ENCODE data around the gene CXCL12.

The CXCL12 gene

DNA sequence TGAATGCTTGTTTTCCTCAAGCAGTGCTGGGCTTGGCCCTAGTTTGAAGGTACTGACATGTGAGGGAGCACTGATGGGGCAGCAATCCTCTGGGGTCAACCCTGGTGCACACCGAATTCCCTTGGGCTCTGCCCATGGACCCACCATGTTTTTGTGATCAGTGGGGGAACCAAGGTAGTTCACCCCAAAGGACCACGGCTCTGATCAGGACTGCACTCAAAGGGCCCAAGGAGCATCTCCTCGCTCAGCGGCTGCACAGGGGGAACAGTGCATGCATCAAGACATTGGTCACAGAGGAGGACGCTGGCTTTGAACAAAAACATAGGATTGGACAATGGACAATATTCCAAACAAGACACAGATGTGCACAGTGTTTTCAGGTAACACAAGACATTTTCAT is 12.7 kb downstream of the CXCL12 start:
- H3K4me3 ChIP-seq (ENCODE audit: low read depth, low read length) = no peak overlapping the region
- no peak for DNase-seq (ENCODE audit: low read depth)
- TF ChIP-seq, protein P1, sequence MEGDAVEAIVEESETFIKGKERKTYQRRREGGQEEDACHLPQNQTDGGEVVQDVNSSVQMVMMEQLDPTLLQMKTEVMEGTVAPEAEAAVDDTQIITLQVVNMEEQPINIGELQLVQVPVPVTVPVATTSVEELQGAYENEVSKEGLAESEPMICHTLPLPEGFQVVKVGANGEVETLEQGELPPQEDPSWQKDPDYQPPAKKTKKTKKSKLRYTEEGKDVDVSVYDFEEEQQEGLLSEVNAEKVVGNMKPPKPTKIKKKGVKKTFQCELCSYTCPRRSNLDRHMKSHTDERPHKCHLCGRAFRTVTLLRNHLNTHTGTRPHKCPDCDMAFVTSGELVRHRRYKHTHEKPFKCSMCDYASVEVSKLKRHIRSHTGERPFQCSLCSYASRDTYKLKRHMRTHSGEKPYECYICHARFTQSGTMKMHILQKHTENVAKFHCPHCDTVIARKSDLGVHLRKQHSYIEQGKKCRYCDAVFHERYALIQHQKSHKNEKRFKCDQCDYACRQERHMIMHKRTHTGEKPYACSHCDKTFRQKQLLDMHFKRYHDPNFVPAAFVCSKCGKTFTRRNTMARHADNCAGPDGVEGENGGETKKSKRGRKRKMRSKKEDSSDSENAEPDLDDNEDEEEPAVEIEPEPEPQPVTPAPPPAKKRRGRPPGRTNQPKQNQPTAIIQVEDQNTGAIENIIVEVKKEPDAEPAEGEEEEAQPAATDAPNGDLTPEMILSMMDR (IDR thresholded peaks at IDR 0.05; ENCODE audit: low read depth, low read length, missing control alignments) = no peak

DNA sequence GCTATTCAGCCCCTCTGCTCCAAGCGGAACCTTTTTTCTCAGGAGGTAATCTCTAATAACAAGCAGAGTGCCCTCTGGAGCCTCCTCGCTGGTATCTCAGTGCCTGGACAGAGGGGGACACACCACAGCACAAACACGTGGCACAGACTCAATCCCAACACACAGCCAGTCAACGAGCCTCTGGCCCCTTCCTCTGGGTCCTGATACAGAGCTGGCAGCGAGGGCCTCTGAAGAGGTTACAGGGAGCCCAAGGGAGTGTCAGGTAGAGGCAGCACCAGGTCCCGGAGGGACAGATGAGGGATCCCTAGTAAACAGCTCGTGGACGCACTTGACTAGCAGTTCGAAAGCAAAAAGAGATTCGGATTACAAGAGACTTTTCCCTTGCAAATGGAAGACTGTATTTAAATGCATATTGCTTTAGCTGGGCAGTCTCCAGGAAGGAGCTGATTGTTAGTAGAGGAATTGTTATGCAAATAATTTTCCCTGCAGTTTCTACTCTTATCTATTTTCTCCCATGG is 14.1 kb downstream of the CXCL12 start:
- H3K4me3 ChIP-seq (ENCODE audit: low read depth, low read length) = no peak overlapping the region
- TF ChIP-seq, protein P1 (IDR thresholded peaks at IDR 0.05; ENCODE audit: low read depth, low read length, missing control alignments) = no peak
- no peak for DNase-seq (ENCODE audit: low read depth)

DNA sequence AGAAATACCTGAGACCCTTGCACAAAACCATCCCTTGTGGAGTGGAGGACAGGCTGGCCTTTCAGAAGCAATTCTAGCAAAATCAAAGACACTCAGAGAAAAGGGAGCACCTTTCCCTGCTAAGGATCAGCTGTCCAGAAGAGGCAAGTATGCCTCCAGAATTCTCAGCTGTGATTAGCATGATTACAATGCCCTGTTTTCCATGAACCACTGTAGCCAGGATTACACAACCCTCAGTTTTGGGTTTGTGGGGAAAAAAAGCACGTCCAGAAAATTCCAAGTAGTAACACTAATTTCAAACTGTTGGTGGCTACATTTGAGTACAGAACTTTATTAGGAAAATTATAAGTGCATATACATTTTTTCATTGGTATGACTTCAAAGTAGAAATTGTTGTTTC is 15.0 kb downstream of the CXCL12 start:
- TF ChIP-seq, protein P1 (IDR thresholded peaks at IDR 0.05; ENCODE audit: low read depth, low read length, missing control alignments) = no peak
- H3K4me3 ChIP-seq (ENCODE audit: low read depth, low read length) = no peak overlapping the region
- DNase-seq (ENCODE audit: low read depth) = no peak

DNA sequence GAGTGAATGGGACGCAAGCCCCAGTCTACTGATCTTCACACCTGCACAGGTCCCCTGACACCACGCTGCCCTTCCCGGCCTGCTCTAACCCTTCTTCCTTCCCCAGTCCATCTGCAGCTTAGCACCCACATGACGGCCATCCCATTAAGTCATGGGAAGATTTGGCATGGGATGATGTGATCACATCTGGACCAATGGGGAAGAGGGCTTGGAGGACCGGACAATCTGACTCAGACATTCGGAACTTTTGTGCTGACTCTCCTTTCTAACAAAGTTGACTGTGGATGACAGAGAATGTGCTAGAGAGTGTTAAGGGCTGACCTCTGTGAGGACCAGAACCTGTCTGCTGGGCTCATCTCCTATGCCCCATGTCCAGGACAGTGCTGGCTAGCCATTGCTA is 15.6 kb downstream of the CXCL12 start:
- DNase-seq (ENCODE audit: low read depth) = no peak

DNA sequence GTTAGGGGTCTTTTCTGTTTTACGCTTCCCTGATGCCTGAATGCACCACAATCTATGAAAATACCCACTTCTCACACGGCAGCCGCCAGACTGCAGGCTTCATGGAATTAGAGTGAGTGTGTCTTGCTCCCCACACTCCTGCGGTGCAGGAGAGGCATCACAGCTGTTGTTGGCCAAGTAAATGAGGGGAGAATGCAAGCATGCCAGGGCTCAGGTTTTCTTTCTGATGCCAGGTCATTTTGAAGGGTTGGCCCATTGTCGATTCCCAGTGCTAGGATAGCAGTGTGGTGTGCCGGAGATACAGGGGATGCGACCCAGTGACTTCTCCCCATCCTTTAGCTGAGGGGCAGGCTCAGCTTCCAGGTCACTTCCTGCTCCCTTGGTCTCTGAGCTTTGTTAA is 16.3 kb downstream of the CXCL12 start:
- TF ChIP-seq, protein P1 (IDR thresholded peaks at IDR 0.05; ENCODE audit: low read depth, low read length, missing control alignments) = no peak
- no peak overlapping the region for H3K4me3 ChIP-seq (ENCODE audit: low read depth, low read length)
- no peak for DNase-seq (ENCODE audit: low read depth)

More for the DNA sequence above, 15.6 kb downstream of the CXCL12 start:
- TF ChIP-seq, protein P1 (IDR thresholded peaks at IDR 0.05; ENCODE audit: low read depth, low read length, missing control alignments) = no peak
- no peak overlapping the region for H3K4me3 ChIP-seq (ENCODE audit: low read depth, low read length)

DNA sequence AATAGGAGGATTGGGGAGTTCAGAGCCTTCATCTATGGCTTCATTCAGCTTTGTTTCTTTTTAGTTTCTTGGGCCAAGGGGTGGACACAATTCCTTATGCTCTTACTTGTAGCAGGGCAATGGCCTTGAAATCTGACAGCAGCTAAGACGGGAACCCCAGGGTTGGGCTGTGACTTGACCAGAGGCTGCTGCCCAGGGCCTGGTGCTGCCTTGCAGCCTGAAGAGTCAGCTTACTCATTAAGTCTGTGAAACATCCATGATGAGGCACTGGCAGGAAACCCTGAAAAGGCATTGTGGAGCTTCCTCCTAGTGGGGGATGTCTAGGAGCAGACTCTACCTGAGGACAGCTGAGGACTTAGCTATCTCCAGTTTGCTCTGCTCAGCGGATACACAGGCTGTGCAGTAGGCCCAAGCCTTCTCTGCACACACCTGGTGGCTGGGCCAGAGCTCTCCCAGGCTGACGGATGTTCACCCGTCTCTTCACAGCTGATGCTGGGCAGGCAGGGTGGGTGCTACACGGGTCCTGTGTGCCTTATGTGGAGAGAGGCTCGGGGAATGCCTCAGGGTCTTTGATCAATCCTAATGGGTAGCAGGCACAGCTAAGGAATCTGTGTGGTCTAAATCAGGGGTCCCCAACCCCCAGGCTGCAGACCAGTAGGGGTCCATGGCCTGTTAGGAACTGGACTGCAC is 17.8 kb downstream of the CXCL12 start:
- no peak overlapping the region for H3K4me3 ChIP-seq (ENCODE audit: low read depth, low read length)
- TF ChIP-seq, protein P1 (IDR thresholded peaks at IDR 0.05; ENCODE audit: low read depth, low read length, missing control alignments) = no peak
- DNase-seq (ENCODE audit: low read depth) = no peak

DNA sequence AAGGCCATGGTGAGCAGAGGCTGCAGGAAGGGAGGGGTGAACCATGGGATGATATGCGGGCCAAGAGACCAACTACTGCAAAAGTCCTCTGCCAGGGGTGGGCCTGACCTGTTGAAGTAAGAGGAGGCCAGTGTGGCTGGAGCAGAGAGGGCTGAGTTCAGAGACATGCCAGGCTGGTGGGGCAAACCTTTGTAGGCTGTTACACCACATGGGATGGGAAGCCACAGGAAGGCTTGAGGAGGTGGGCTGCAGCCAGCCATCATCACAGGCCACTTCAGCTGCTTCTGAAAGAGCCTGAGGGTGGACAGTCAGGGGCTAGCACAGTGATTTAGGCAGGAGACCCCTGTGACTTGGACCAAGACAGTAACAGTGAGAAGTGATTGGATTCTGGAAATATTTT is 20.3 kb downstream of the CXCL12 start:
- TF ChIP-seq, protein P1 (IDR thresholded peaks at IDR 0.05; ENCODE audit: low read depth, low read length, missing control alignments) = no peak
- no peak overlapping the region for H3K4me3 ChIP-seq (ENCODE audit: low read depth, low read length)
- DNase-seq (ENCODE audit: low read depth) = no peak
